HCT116 (cell line): ENCODE results near the gene CTTN. TPM values are rescaled to one million over a fixed set of nuclear protein-coding genes. Genes with fewer than 3 reads are reported as not detected.

Source experiments
- ATAC-seq: fragments of 200-7000 bp; cut with Tn5 transposase; 2 replicates; pipeline ENCODE4 v1.9.1; 2020; ENCODE audit warnings: mild to moderate bottlenecking, moderate library complexity
- BruUV-seq: library from RNA; stranded (reverse); fragments of 400-500 nt; replicated peaks from 2 replicates; lab custom pipeline; 2021; lab: Mats Ljungman, UMichigan
- CTCF ChIA-PET: fragments of 300-600 bp; sonication (Branson Sonifier 250); formaldehyde crosslinking; loops from one replicate; lab custom pipeline; 2021; ENCODE audit warnings: antibody characterized with exemption; lab: Charles Lee
- POLR2A ChIA-PET: fragments of 300-600, 350-600 bp; sonication (Branson Sonifier 250); formaldehyde crosslinking; loops from one replicate; lab custom pipeline; 2021; ENCODE audit warnings: antibody characterized with exemption; lab: Charles Lee
- RAD21 ChIA-PET, 2 experiments: fragments of 300-600 bp; sonication (Branson Sonifier 250); formaldehyde crosslinking; loops; one replicate each; lab custom pipeline; 2023; ENCODE audit warnings: low total read pairs in 2 of 2; ENCODE audit not compliant: uncharacterized antibody in 2 of 2, unreplicated experiment in 2 of 2, low non-redundant PET in 1 of 2; lab: Charles Lee
- DNase-seq: peaks from one replicate; pipeline ENCODE4 v3.0.0-alpha.2; 2010; ENCODE audit warnings: low read depth, low spot score
- H2AFZ ChIP-seq: fragments of 200-600 bp; shearing (Covaris generic), sonication (generic); 2 replicates; pipeline ENCODE4 v1.6.1; 2017; ENCODE audit warnings: low read depth, mixed run types, mixed read lengths, antibody characterized with exemption, low read length; ENCODE audit not compliant: poor library complexity, severe bottlenecking
- H3K27ac ChIP-seq: 2 replicates; pipeline ENCODE4 v1.5.1; 2012; ENCODE audit warnings: low read depth, low read length
- H3K27me3 ChIP-seq: fragments of 200-600 bp; sonication (generic); 2 replicates; pipeline ENCODE4 v1.6.1; 2016; ENCODE audit warnings: mixed run types, low read length, mixed read lengths; ENCODE audit not compliant: insufficient read depth
- H3K36me3 ChIP-seq, 2 experiments: fragments of 200-500 bp in 1 of 2; fragments of 200-600 bp in 1 of 2; sonication (Bioruptor generic) in 1 of 2; sonication (generic) in 1 of 2; 2 replicates each; pipeline versions ENCODE4 v1.5.1 to v1.6.1; 2014 to 2016; ENCODE audit warnings: low read length in 2 of 2, inconsistent platforms in 1 of 2, mixed read lengths in 1 of 2, mixed run types in 1 of 2; ENCODE audit not compliant: insufficient read depth in 2 of 2, control insufficient read depth in 1 of 2
- H3K4me1 ChIP-seq, 2 experiments: fragments of 200-600 bp in 1 of 2; sonication (generic) in 1 of 2; 2 replicates each; pipeline versions ENCODE4 v1.5.1 to v1.6.1; 2012 to 2017; ENCODE audit warnings: low read length in 2 of 2, inconsistent platforms in 1 of 2, mild to moderate bottlenecking in 1 of 2, mixed read lengths in 1 of 2, mixed run types in 1 of 2, moderate library complexity in 1 of 2; ENCODE audit not compliant: insufficient read depth in 2 of 2, control insufficient read depth in 1 of 2
- H3K4me2 ChIP-seq: fragments of 200-600 bp; sonication (generic); 2 replicates; pipeline ENCODE4 v1.6.1; 2017; ENCODE audit warnings: mixed run types, low read length, mixed read lengths
- H3K4me3 ChIP-seq, 2 experiments: fragments of 200-600 bp in 1 of 2; sonication (generic) in 1 of 2; replicated peaks in 1 of 2; 2 replicates each; pipeline ENCODE4 v1.5.1; 2011 to 2016; ENCODE audit warnings: low read length in 2 of 2, control low read depth in 1 of 2, low read depth in 1 of 2, mild to moderate bottlenecking in 1 of 2, mixed read lengths in 1 of 2, mixed run types in 1 of 2
- H3K79me2 ChIP-seq: fragments of 200-600 bp; sonication (generic); 2 replicates; pipeline ENCODE4 v1.6.1; 2017; ENCODE audit warnings: mild to moderate bottlenecking, mixed run types, low read length, moderate library complexity, mixed read lengths; ENCODE audit not compliant: insufficient read depth
- H3K9ac ChIP-seq: fragments of 200-600 bp; sonication (generic); 2 replicates; pipeline ENCODE4 v1.6.1; 2016; ENCODE audit warnings: low read length, mixed read lengths
- H3K9me2 ChIP-seq: fragments of 200-600 bp; sonication (generic), shearing (Covaris generic); 2 replicates; pipeline ENCODE4 v1.6.1; 2017; ENCODE audit warnings: mixed run types, mild to moderate bottlenecking, moderate library complexity; ENCODE audit not compliant: insufficient read depth
- H3K9me3 ChIP-seq, 2 experiments: fragments of 200-500 bp in 1 of 2; fragments of 200-600 bp in 1 of 2; sonication (Bioruptor generic) in 1 of 2; sonication (generic) in 1 of 2; 2 replicates each; pipeline ENCODE4 v1.6.1; 2014 to 2017; ENCODE audit warnings: low read length in 2 of 2, mixed read lengths in 2 of 2, inconsistent platforms in 1 of 2, low read depth in 1 of 2, mild to moderate bottlenecking in 1 of 2, mixed run types in 1 of 2, moderate library complexity in 1 of 2; ENCODE audit not compliant: control insufficient read depth in 1 of 2, insufficient read depth in 1 of 2
- H4K20me1 ChIP-seq: fragments of 200-600 bp; sonication (generic), shearing (Covaris generic); 2 replicates; pipeline ENCODE4 v1.6.1; 2017; ENCODE audit warnings: mixed run types, mild to moderate bottlenecking, moderate library complexity; ENCODE audit not compliant: insufficient read depth
- ATF3 ChIP-seq: IDR thresholded peaks from 2 replicates; pipeline ENCODE4 v1.6.1; 2012
- CEBPB ChIP-seq: IDR thresholded peaks from 2 replicates; pipeline ENCODE4 v1.6.1; 2012; ENCODE audit warnings: low read depth
- CTCF ChIP-seq, 3 experiments: fragments of 200-600 bp in 1 of 3; sonication (generic) in 1 of 3; IDR thresholded peaks in 2 of 3; conservative IDR thresholded peaks in 1 of 3; 2 replicates each; pipeline ENCODE4 v1.5.1; 2012 to 2017; ENCODE audit warnings: low read depth in 2 of 3, low read length in 2 of 3, antibody characterized with exemption in 1 of 3, borderline replicate concordance in 1 of 3, control low read depth in 1 of 3, mild to moderate bottlenecking in 1 of 3, mixed read lengths in 1 of 3, mixed run types in 1 of 3, moderate library complexity in 1 of 3; ENCODE audit not compliant: insufficient read depth in 1 of 3
- ELF1 ChIP-seq: IDR thresholded peaks from 2 replicates; pipeline ENCODE4 v1.6.1; 2012; ENCODE audit warnings: low read depth, borderline replicate concordance
- EZH2 ChIP-seq: fragments of 200-600 bp; sonication (generic); IDR thresholded peaks from 2 replicates; pipeline ENCODE4 v1.6.1; 2017; ENCODE audit warnings: antibody characterized with exemption, mixed run types
- EZH2phosphoT487 ChIP-seq: fragments of 200-600 bp; IDR thresholded peaks from 2 replicates; pipeline ENCODE4 v1.6.1; 2018; ENCODE audit warnings: antibody characterized with exemption, borderline replicate concordance
- FOSL1 ChIP-seq: IDR thresholded peaks from 2 replicates; pipeline ENCODE4 v1.6.1; 2012; ENCODE audit warnings: low read depth
- MAX ChIP-seq: IDR thresholded peaks from 2 replicates; pipeline ENCODE4 v1.6.1; 2012
- POLR2A ChIP-seq: IDR thresholded peaks from 2 replicates; pipeline ENCODE4 v1.7.0; 2011; ENCODE audit warnings: borderline replicate concordance; ENCODE audit not compliant: insufficient read depth, insufficient read length; ENCODE audit errors: extremely low read depth
- POLR2AphosphoS5 ChIP-seq: IDR thresholded peaks from 2 replicates; pipeline ENCODE4 v1.6.1; 2011; ENCODE audit warnings: mild to moderate bottlenecking, low read depth, low read length, moderate library complexity
- RAD21 ChIP-seq: IDR thresholded peaks from 2 replicates; pipeline ENCODE4 v1.6.1; 2012; ENCODE audit warnings: low read depth, mild to moderate bottlenecking
- SIN3A ChIP-seq: IDR thresholded peaks from 2 replicates; pipeline ENCODE4 v1.6.1; 2012; ENCODE audit warnings: low read depth
- SRF ChIP-seq: IDR thresholded peaks from 2 replicates; pipeline ENCODE4 v1.6.1; 2012; ENCODE audit warnings: low read depth
- TCF7L2 ChIP-seq: IDR thresholded peaks from 2 replicates; pipeline ENCODE4 v1.7.0; 2011; ENCODE audit warnings: borderline replicate concordance, inconsistent platforms; ENCODE audit not compliant: insufficient read depth, insufficient read length; ENCODE audit errors: extremely low read depth
- YY1 ChIP-seq: IDR thresholded peaks from 2 replicates; pipeline ENCODE4 v1.6.1; 2011; ENCODE audit warnings: low read length, low read depth, moderate library complexity, mild to moderate bottlenecking; ENCODE audit not compliant: insufficient replicate concordance; ENCODE audit errors: extremely low read depth
- ZBTB33 ChIP-seq: IDR thresholded peaks from 2 replicates; pipeline ENCODE4 v1.6.1; 2011; ENCODE audit warnings: mild to moderate bottlenecking, low read length, moderate library complexity; ENCODE audit not compliant: insufficient replicate concordance; ENCODE audit errors: extremely low read depth
- ZFX ChIP-seq: fragments of 450-650 bp; IDR thresholded peaks from 2 replicates; pipeline ENCODE4 v1.6.1; 2017
- ZNF274 ChIP-seq: fragments of 200-500 bp; sonication (Bioruptor generic); IDR thresholded peaks from 2 replicates; pipeline ENCODE4 v1.6.1; 2014; ENCODE audit warnings: mild to moderate bottlenecking, low read depth, low read length, inconsistent platforms
- intact Hi-C: fragments of 100-400 bp; cut with micrococcal nuclease; formaldehyde crosslinking; loops from 2 replicates; pipeline ENCODE4 v1.10.0; 2022
- total RNA-seq: library from RNA; stranded (reverse); gene quantifications from one replicate; pipeline ENCODE4 v1.2.1, GENCODE V29; 2021; ENCODE audit not compliant: unreplicated experiment

CTTN gene
- total RNA-seq, 1 experiment from 2014 or later = 249 TPM

- peaks cover 22 to 29% of the 10 kb centered on the region in 2 experiments for H3K36me3 ChIP-seq
- no peak for ATAC-seq
- TF ChIP-seq ZNF274 (no peak), ZFX (no peak), POLR2A (no peak), FOSL1 (no peak), ELF1 (no peak), SRF (no peak), TCF7L2 (no peak), RAD21 (no peak), ZBTB33 (no peak), POLR2AphosphoS5 (no peak), ATF3 (no peak), CEBPB (no peak), YY1 (no peak), EZH2 (no peak), MAX (no peak), CTCF (IDR thresholded peaks at IDR 0.05 in 2 of 3, conservative IDR thresholded peaks at IDR 0.05 in 1 of 3; ENCODE audit: borderline replicate concordance in 1 of 3, insufficient read depth in 1 of 3, low read depth in 2 of 3, low read length in 2 of 3) (no peak), SIN3A (no peak), EZH2phosphoT487 (no peak)
- peaks cover 55% of the 10 kb centered on the region for H3K79me2 ChIP-seq
- intact Hi-C loops = no loop called here
- BruUV-seq = no TSS peak
- POLR2A ChIA-PET = no interaction called here
- H3K27ac ChIP-seq = no peak overlapping the region
- RAD21 ChIA-PET = no interaction called here
- H3K9ac ChIP-seq = no peak overlapping the region
- H3K27me3 ChIP-seq = no peaks in the 10 kb centered on the region
- no peak for DNase-seq
- H4K20me1 ChIP-seq = no peaks in the 10 kb centered on the region; the same call in 1 of the 2 replicates
- no peak overlapping the region for H3K4me3 ChIP-seq
- no peaks in the 10 kb centered on the region for H3K9me3 ChIP-seq
- CTCF ChIA-PET = no interaction called here
- no peaks in the 10 kb centered on the region for H3K9me2 ChIP-seq
- no peak overlapping the region for H2AFZ ChIP-seq
- peaks cover 3 to 13% of the 10 kb centered on the region in 2 experiments; a peak in 3 of 4 replicates for H3K4me1 ChIP-seq
- no peak overlapping the region for H3K4me2 ChIP-seq
These were observed 13.7 kb upstream of the CTTN start for GRCh38 chr11:70384566-70385152.
